AG04450 (cell line): ENCODE data around the gene PDRG1. TPM values are rescaled to one million over a fixed set of nuclear protein-coding genes. Genes with fewer than 3 reads are reported as not detected.
A peak's percentile ranks its signal among the peaks of the same experiment; 100 is the strongest.

Experiments used
- CTCF ChIA-PET: fragments of 300-600, 350-600 bp; formaldehyde crosslinking; extraction: SDS; loops from one replicate; lab custom pipeline; 2022; ENCODE audit warnings: antibody characterized with exemption, inconsistent platforms; lab: Charles Lee
- POLR2A ChIA-PET: fragments of 350-600 bp; formaldehyde crosslinking; extraction: SDS; loops from one replicate; lab custom pipeline; 2021; ENCODE audit warnings: antibody characterized with exemption, inconsistent platforms; lab: Yijun Ruan, JAX
- DNase-seq: peaks from one replicate; pipeline ENCODE4 v3.0.0-alpha.2; 2011; ENCODE audit warnings: low read depth, low spot score
- H3K27ac ChIP-seq: one replicate; pipeline ENCODE4 v1.5.1; 2012; ENCODE audit warnings: low read depth, low read length, control low read depth
- H3K27me3 ChIP-seq: one replicate; pipeline ENCODE4 v1.6.0; 2012; ENCODE audit warnings: low read length; ENCODE audit not compliant: control insufficient read depth, insufficient read depth
- H3K4me3 ChIP-seq: 2 replicates; pipeline ENCODE4 v1.5.1; 2011; ENCODE audit warnings: mild to moderate bottlenecking, low read depth, low read length, control low read depth
- H3K9me3 ChIP-seq: 2 replicates; pipeline ENCODE4 v1.5.1; 2012; ENCODE audit warnings: low read length; ENCODE audit not compliant: control insufficient read depth, insufficient read depth
- CTCF ChIP-seq: IDR thresholded peaks from 2 replicates; pipeline ENCODE4 v1.5.1; 2011; ENCODE audit warnings: low read depth, low read length, control low read depth, inconsistent platforms
- polyA plus RNA-seq: library from polyadenylated mRNA; depleted of rRNA; stranded (reverse); fragments of >200 nt; gene quantifications from 2 replicates; pipeline ENCODE4 v1.2.3, GENCODE V29; 2011

The PDRG1 gene
- polyA plus RNA-seq, 1 experiment = 13.2 TPM

GRCh38 chr20:31974296-31974695, 22.4 kb upstream of the PDRG1 start:
- DNase-seq = no peak
- TF ChIP-seq CTCF = no peak
- H3K27me3 ChIP-seq = peaks cover 21% of the 10 kb centered on the region
- CTCF ChIA-PET = no interaction called here
- H3K4me3 ChIP-seq = no peak overlapping the region
- no peaks in the 10 kb centered on the region for H3K9me3 ChIP-seq
- POLR2A ChIA-PET = no interaction called here
- no peak overlapping the region for H3K27ac ChIP-seq

- ChIA-PET POLR2A (no interaction called here), CTCF (interaction anchor here (1.2 to 2.1 kb wide), 2 partner anchors 21 to 120 kb away, joined by 3 to 11 read pairs; partner anchors contain the start of gene PDRG1)
- peaks cover 26% of the 10 kb centered on the region for H3K27me3 ChIP-seq
- TF ChIP-seq CTCF = no peak
- H3K9me3 ChIP-seq = no peaks in the 10 kb centered on the region
- DNase-seq = no peak
- no peak overlapping the region for H3K27ac ChIP-seq
- no peak overlapping the region for H3K4me3 ChIP-seq
These were observed 20.7 kb upstream of the PDRG1 start for GRCh38 chr20:31972471-31973021.

- CTCF ChIA-PET = interaction anchor here (3.1 kb wide), 1 partner anchor 18 kb away, joined by 17 read pairs; the partner anchor contains the start of gene PDRG1
- no peaks in the 10 kb centered on the region for H3K9me3 ChIP-seq
- peaks cover 37% of the 10 kb centered on the region for H3K27me3 ChIP-seq
- no peak for DNase-seq
- no peak overlapping the region for H3K27ac ChIP-seq
- TF ChIP-seq CTCF = no peak
- POLR2A ChIA-PET = no interaction called here
- no peak overlapping the region for H3K4me3 ChIP-seq
These were observed 18.1 kb upstream of the PDRG1 start for GRCh38 chr20:31969991-31970390.

GRCh38 chr20:31968291-31969126, 16.7 kb upstream of the PDRG1 start:
- H3K9me3 ChIP-seq = no peaks in the 10 kb centered on the region
- ChIA-PET CTCF (interaction anchor here (0.6 to 3.1 kb wide), 4 partner anchors 17 to 306 kb away, joined by 3 to 17 read pairs (median 4); partner anchors contain the start of gene PDRG1), POLR2A (no interaction called here)
- no peak for TF ChIP-seq CTCF
- H3K27me3 ChIP-seq = peaks cover 28% of the 10 kb centered on the region
- H3K27ac ChIP-seq = no peak overlapping the region
- peak; percentile 23 for DNase-seq
- no peak overlapping the region for H3K4me3 ChIP-seq

GRCh38 chr20:31967830-31968249, 16.0 kb upstream of the PDRG1 start, which contains the start of gene XKR7:
Gene XKR7, plus strand, starts transcription at chr20:31968151. Its CDS starts 25 bp downstream, at chr20:31968176.
- no peak within 1 kb of the TSS for H3K27ac ChIP-seq
- no peak for DNase-seq
- ChIA-PET POLR2A (no interaction called here), CTCF (interaction anchor here (3.1 kb wide), 1 partner anchor 16 kb away, joined by 17 read pairs; the partner anchor contains the start of gene PDRG1)
- H3K9me3 ChIP-seq = no peaks in the 10 kb centered on the region
- no peak within 1 kb of the TSS for H3K4me3 ChIP-seq
- TF ChIP-seq CTCF = no peak
- peaks cover 28% of the 10 kb centered on the region for H3K27me3 ChIP-seq
